Choroid plexus epithelial cell (primary cell): ENCODE data around the gene SPRR2G.

Experiments used
- DNase-seq: peaks from one replicate; pipeline ENCODE4 v3.0.0-alpha.2; 2010; ENCODE audit warnings: low read depth
- H3K4me3 ChIP-seq: 2 replicates; pipeline ENCODE4 v1.5.1; 2011; ENCODE audit warnings: low read depth, mild to moderate bottlenecking, control low read depth, low read length, moderate library complexity
- TF ChIP-seq, protein P1 (sequence below): conservative IDR thresholded peaks from 2 replicates; pipeline ENCODE4 v1.5.1; 2011; ENCODE audit warnings: low read depth, mild to moderate bottlenecking, control low read depth, inconsistent platforms, low read length, moderate library complexity

SPRR2G gene

DNA sequence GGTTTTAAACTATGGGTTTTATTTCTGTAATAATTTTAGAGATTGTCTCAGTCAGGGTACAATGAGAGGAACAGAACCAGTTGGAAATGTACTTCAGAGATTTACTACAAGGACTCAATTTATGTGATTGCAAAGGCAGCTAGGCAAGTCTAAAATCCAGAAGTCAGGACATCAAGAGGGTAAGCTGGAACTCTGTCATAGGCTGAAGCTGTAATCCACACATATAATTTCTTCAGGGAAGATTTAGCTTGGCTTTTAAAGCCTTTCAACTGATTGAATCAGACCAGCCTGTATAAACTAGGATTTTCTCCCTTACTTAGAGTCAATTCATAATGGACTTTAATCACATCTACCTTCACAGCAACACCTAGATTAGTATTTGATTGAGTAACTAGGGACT lies 28.2 kb upstream of the SPRR2G start:
- no peak for DNase-seq
- TF ChIP-seq, protein P1, sequence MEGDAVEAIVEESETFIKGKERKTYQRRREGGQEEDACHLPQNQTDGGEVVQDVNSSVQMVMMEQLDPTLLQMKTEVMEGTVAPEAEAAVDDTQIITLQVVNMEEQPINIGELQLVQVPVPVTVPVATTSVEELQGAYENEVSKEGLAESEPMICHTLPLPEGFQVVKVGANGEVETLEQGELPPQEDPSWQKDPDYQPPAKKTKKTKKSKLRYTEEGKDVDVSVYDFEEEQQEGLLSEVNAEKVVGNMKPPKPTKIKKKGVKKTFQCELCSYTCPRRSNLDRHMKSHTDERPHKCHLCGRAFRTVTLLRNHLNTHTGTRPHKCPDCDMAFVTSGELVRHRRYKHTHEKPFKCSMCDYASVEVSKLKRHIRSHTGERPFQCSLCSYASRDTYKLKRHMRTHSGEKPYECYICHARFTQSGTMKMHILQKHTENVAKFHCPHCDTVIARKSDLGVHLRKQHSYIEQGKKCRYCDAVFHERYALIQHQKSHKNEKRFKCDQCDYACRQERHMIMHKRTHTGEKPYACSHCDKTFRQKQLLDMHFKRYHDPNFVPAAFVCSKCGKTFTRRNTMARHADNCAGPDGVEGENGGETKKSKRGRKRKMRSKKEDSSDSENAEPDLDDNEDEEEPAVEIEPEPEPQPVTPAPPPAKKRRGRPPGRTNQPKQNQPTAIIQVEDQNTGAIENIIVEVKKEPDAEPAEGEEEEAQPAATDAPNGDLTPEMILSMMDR = no peak
- no peak overlapping the region for H3K4me3 ChIP-seq

DNA sequence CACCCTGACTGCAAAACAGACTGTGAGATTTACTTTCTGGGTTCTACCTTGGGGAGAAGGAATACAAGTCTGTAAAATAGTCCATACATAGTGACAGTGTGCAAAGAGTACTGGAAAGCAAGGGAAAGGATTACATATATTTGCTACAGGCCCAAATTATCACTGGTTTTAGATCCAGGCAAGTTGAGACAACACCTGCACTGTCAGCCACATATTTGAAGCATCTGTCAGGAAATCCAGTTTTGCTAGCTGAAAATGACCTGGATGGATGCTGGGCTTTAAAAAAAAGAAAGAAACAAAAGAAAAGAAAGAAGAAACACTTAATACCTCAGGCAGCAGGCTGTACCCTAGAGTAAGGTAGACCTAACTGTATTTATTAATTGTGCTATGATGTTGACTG lies 23.9 kb upstream of the SPRR2G start:
- no peak overlapping the region for H3K4me3 ChIP-seq
- TF ChIP-seq, protein P1 = no peak
- no peak for DNase-seq

DNA sequence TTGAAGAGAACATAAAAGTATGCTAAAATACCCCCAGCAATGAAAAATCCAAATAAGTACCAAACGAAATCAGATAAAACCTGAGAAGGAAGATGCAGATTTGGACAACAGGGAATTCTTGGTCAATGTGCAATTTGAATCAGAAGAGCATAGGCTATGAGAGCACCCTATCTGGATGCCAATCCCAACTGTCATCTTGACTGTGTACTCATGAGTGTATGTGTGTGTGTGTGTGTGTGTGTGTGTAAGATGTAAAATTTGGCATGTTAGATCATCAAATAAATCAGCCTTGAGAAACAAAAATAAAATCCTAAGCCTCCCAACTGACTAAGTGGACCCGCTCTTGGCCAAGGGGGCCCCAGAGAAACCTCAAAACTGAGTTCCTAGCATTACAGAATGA lies 18.0 kb upstream of the SPRR2G start:
- DNase-seq = no peak
- H3K4me3 ChIP-seq = no peak overlapping the region
- TF ChIP-seq, protein P1 = no peak

DNA sequence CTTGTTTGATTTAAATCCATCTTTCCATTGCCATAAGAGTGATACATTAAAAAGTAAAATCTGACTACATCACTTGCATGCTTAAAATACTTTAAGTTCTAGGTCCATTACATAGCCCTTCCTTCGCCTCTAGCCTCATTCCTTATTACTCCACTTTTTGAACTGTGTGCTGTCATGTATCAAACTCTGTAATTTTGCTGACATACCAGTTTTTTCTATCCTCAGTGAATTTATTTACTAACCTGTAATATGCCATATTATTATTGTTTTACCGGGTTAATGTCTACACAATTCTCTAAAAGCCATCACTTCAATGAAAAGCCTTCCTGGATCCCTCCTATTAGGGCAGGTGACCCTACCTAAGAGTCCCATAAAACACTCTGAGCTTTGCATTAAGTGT lies 4.9 kb upstream of the SPRR2G start:
- H3K4me3 ChIP-seq = no peak overlapping the region
- TF ChIP-seq, protein P1 = no peak
- DNase-seq = no peak

DNA sequence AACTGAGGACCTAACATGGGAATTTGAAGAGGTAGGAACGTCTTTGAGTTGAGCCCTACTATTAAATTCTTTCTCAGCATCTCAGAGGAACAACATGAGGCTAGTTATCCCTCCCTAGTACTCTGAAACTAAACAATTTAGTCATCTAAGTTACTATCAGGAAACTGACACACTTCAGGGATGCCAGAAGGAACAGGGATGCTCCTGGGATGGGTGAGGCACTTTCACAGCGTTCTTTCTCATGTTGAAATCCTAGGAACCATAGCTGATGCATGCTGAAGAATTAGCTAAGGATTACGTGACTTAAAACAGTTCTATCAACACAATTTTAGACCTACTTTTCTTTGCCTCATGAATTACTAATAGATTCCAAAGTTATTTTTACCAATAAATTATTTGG lies 1.8 kb upstream of the SPRR2G start:
- TF ChIP-seq, protein P1 = no peak
- no peak overlapping the region for H3K4me3 ChIP-seq
- no peak for DNase-seq

DNA sequence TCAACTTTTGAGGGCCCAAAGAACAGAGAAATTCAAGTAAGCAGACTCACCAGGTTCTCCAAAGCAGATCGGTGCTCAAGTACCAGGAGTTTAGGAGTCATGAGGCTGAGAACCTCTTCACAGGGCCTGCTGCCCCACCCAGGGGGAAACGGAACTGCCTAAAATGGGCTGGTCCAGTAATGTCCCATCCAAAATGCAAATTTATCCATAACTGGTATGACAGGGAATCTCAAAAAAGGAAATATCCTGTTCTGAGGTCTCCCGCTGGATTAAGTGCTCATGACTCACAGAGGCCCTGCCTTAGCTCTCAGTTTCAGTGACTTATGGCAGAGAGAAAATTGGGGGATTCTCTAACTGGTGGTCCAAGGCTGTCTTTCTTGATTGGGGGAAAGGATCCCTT lies 9.3 kb downstream of the SPRR2G start:
- DNase-seq = no peak
- no peak overlapping the region for H3K4me3 ChIP-seq
- TF ChIP-seq, protein P1 = no peak

DNA sequence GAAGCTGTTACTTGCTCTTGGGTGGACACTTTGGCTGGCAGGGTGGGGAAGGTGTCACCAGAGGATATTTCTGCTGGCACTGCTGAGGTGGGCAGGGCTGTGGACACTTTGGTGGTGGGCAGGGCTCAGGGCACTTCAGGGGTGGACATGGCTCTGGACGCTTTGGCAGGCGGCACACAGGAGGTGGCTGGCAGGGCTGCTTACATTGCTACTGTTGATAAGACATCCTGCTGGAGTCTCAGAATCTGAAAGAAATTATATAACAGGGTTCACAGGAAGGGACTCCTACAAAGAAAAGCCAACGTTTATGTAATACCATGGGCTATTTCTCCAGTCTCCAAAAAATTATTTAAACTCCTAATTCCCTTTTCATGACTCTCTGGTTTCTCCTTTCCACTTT lies 10.2 kb downstream of the SPRR2G start:
- TF ChIP-seq, protein P1 = no peak
- no peak overlapping the region for H3K4me3 ChIP-seq

More for the DNA sequence above, 10.2 kb downstream of the SPRR2G start:
- DNase-seq = no peak
